Activated gamma-delta T cell (primary cell): ENCODE data around the gene CADM3.

Source experiments
- DNase-seq: peaks from one replicate; lab custom pipeline; 2025; lab: John Stamatoyannopoulos, UW

Gene CADM3

DNA sequence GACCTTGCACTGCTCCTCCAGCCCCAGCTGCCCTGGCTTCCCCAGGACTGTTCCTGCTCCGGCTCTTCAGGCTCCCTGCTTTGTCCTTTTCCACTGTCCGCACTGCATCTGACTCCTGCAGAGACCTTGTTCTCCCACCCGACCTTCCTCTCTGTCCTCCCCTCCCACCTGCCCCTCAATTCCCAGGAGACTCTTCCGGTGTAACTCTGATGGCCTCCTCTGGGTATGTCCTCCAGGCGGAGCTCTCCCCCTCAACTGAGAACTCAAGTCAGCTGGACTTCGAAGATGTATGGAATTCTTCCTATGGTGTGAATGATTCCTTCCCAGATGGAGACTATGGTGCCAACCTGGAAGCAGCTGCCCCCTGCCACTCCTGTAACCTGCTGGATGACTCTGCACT lies 33.8 kb downstream of the CADM3 start:
- no peak for DNase-seq

DNA sequence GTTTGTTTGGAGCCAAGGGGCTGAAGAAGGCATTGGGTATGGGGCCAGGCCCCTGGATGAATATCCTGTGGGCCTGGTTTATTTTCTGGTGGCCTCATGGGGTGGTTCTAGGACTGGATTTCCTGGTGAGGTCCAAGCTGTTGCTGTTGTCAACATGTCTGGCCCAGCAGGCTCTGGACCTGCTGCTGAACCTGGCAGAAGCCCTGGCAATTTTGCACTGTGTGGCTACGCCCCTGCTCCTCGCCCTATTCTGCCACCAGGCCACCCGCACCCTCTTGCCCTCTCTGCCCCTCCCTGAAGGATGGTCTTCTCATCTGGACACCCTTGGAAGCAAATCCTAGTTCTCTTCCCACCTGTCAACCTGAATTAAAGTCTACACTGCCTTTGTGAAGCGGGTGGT lies 34.7 kb downstream of the CADM3 start:
- no peak for DNase-seq

DNA sequence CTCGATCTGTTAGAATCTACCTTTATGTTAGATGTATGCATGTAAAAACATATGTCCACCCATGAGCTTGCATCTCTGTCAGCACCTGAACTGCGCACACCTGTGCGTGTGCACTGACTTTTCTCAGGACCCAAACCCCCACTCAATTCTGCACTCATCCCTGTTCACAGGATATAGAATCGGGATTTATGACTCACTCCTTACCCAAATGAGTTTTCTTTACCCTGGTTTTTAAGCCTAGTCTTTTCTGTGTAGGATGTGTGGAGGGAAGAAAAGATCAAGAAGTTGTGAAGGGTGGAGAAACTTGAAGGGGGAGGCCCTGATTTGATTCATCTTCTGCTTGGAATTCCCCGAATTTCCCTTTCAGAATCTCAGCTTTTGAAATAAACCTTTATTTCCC lies 35.7 kb downstream of the CADM3 start:
- no peak for DNase-seq

GRCh38 chr1:159207774-159208173 lies 36.4 kb downstream of the CADM3 start:
- no peak for DNase-seq

GRCh38 chr1:159208175-159208825 lies 36.9 kb downstream of the CADM3 start:
- no peak for DNase-seq

- DNase-seq: no peak
Observed at GRCh38 chr1:159209061-159209460, 37.6 kb downstream of the CADM3 start.

DNA sequence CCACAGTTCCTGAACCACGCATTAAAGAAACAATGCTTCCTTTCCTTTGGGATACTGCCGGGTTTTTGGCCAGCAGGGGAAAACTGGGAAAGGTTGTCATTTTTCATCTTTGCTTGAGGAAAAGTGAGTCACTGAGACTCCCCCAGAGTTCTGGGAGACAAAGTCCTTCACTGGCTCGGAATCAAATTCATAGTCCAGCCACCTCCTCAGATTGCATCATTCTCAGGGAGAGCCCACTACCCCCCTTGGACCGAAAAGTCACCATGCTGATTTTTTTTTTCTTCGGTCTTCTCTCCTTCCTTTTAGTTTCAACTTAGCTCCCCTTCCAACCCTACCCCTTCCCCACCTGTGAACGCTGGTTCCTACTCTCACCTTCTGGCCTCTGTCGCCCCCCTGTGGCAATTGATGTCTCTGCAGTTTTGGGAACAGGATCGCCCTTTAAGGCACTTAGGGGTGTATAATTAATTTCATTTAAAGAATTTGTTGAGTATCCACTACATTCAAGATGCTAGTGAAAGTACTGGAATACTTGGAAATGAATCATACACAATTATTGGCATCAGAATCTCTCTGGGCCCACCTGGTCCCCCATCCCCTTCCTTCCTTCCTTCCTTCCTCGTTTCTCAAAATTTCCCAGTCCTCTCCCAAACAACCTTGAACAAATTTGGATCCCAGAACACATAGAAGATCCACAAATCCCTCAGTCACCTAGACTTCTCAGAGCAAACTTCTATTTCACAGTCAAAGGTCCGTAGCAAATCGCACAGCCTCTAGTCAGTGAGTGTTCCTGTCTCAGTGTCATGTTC lies 40.1 kb downstream of the CADM3 start:
- no peak for DNase-seq

GRCh38 chr1:159212596-159212995 lies 41.2 kb downstream of the CADM3 start:
- DNase-seq: no peak

DNA sequence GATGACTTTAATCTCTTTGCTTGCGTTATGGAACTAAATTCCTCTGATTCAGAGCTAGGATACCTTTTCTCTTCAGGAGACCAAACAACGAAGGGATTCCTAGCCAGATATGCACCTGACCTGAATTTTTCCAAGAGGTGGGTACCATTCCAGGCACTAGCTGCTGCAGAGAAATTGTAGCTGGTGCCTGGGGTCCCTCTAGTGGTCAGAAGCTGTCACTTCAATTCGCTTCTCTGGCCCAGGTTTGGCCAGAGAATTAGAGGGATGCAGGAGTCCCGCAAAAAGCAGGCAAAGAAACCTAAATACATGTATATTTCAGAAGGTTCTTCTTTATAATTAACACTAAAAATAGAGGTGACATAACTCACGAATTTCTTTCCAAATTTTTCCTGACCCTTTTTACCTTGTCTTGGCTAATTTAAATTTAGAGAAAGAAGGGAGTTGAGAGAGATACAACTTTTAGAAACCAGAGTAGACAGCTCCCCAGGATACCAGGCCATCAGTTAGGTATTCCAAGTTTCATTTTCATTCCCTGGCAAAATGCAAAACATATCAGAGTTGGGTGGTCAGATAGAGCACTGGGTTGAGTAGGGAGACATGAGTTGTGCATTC lies 42.8 kb downstream of the CADM3 start:
- DNase-seq: no peak

GRCh38 chr1:159218649-159219636 lies 47.5 kb downstream of the CADM3 start:
- no peak for DNase-seq

GRCh38 chr1:159222075-159222865 lies 50.9 kb downstream of the CADM3 start:
- DNase-seq: no peak

DNA sequence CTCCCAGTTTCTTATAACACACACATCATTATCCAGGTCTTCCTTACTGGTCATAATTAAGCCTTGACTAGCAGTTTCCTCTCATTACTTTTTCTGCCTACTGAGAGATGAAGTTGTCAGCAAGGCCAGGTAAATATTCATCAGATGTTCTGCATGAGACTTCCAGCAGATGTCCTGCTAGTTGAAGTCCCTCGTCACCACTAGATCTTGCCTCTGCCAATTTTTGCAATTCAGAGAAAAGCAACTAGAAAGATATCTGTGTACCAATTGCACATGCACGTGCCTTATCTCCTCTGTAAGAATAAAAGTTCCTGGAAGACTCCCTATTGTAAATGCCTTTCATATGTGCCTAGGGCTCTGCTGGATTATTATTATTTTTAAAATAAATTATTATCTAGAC lies 51.6 kb downstream of the CADM3 start:
- no peak for DNase-seq

- DNase-seq: no peak
Observed at GRCh38 chr1:159228554-159228953, 57.1 kb downstream of the CADM3 start.

DNA sequence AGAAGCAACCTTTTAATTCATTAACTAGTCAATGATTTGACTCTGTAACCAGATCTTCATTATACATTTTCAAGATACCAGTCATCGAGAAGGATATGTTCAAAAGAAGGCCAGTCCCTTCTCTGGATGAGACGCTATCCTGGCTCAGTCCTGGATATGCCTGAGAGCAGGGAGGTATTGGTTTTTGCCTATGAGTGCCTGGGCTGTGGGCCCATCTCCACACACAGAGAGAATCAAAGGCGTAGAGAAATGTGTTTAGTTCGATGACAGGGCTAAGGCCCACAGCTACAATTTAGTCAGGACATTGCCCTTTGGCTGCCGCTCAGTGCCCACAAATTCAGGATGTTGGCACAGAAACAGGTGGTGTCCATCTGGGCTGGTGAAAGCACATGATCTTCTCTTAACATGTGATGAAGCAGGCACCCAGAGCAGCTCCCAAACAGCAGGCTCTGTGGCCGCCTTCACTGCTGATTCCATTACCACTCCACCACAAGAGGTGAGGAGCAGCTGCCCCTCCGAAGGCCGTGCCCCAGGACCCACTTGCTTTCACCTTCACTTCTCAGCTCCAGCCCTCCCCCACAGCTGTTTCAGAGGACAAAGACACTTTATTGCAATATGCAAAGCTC lies 58.0 kb downstream of the CADM3 start:
- DNase-seq: no peak

DNA sequence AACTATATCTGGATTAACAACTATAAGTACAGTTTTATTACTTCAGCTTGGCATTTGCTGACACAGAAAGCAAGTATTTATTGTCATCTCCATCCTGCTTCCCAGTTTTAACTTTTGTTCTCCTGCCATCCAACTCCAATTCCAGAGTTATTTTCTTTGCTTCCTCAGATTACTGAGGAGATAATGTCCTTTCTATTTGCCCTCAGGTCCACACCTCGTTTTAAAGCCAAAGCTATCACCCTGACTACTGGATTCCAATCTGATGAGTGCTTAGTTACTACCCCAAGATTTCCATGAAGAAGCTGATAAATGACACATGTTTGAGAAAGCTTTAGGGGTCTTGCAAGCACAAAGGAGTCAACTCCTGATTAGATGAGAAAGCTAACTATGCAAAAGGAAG lies 58.5 kb downstream of the CADM3 start:
- no peak for DNase-seq

- DNase-seq: no peak
Observed at GRCh38 chr1:159239551-159240220, 68.3 kb downstream of the CADM3 start.

GRCh38 chr1:159247266-159247665 lies 75.9 kb downstream of the CADM3 start:
- DNase-seq: no peak

DNA sequence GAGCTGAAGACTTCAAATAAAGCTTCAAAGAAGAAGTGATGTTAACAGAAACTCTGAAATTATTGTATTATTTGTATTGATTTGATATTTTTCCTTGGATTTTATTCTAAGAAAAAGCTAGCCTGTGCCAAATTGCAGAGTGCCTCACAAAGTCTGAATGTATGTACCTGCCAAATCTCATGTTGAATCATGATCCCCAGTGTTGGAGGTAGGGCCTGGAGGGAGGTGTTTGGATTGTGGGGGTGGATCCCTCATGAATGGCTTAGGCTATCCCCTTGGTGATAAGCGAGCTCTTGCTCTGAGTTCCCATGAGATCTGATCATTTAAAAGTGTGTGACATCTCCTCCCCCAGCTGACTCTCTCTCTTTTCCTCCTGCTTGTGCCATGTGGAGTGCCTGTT lies 76.9 kb downstream of the CADM3 start:
- no peak for DNase-seq

DNA sequence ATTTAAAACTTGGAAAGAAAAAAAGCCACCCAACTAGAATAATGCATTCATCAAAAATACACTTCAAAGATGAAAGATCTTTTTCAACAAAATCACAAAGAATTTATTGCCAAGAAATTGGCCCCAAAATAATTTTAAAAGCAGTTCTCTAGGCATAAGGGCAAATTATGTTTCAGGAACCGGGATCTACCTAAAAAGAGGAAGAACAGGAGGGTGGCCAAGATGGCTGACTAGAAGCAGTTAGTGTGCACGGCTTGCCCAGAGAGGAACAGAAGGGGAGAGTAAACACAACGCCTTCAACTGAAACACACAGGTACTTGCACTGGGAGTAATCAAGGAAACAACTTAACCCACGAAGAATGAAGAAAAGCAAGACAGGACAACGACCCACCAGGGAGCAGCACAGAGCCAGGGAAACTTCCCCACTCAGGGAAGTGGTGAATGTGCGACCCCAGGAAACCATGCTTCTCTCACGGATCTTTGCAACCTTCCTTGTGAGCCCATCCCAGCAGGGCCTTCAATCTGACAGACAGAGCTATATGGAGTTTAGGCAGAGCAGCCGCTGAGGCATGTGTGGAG lies 79.3 kb downstream of the CADM3 start:
- DNase-seq: no peak
